Measurements from ENCODE around the gene AGER. TPM values are rescaled to one million over a fixed set of nuclear protein-coding genes. Genes with fewer than 3 reads are reported as not detected.

AGER gene
- total and polyA plus RNA-seq, 2 of the 4 experiments (the other 2 are of a cell fraction) = 0.18 to 4.2 TPM

DNA sequence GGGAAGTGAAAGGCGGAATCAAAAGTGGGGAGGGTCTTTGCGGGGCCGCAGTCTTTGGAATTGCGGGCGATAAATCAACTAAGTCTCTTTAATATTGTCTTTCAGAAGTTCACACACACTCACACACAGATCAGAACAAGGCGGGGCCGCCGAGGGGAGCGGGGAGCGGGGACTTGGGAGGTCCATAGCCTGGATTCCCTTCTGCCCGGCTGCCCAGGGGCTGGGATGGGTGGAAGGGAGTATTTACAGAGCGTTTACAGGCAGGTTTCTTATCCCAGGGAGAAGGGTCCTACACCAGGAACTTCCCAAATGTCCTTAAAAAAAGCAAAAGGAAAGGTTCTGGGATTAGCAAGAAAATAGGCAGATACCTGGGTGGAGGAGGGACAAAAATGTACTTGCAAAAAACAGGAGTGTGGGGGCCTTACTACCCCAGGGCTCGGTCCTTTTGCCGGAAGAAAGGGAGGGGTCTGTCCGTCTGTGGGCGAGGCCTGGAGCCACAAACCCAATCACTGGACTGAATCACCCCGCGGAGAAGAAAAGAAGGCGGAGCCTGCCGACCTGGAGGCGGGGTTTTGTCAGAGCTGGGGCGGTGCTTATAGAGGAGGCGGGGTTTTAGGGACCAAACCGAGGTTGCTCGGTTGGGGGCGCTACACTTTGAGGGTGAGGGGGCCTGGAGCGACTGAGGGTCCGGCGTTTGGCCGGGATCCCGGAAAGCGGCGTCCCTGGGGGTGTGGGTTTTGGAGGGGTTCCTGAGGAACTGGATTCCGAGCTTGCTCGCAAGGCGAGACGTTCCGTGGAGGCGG is 35.6 kb downstream of the AGER start:
- Histone ChIP-seq H3K23ac (ENCODE audit: low read depth, low read length) (no peak overlapping the region), H2BK15ac (ENCODE audit: low read depth, low read length) (no peak overlapping the region), H3K18ac (ENCODE audit: low read depth, low read length) (no peak overlapping the region), H2AK5ac (ENCODE audit: low read depth, low read length) (no peak overlapping the region), H4K5ac (ENCODE audit: low read depth, low read length) (no peak overlapping the region), H3K9me3 (ENCODE audit: control insufficient read depth, insufficient read depth, low read length) (peaks cover 2% of the 10 kb centered on the region; the same call in 1 of the 2 replicates), H2BK5ac (ENCODE audit: low read depth, low read length, poor library complexity, severe bottlenecking) (no peak overlapping the region), H4K20me1 (ENCODE audit: insufficient read depth, low read length) (no peaks in the 10 kb centered on the region), H4K8ac (ENCODE audit: low read depth in 2 of 2, low read length in 2 of 2) (no peak overlapping the region), H3K9ac (ENCODE audit: low read depth, low read length) (no peak overlapping the region), H3K4me3 (ENCODE audit: insufficient read depth, low read depth, low read length) (no peak overlapping the region), H3K27ac (ENCODE audit: insufficient read depth, low read length) (no peak overlapping the region), H2AFZ (replicated peaks; ENCODE audit: low read length, poor library complexity) (no peak overlapping the region), H4K91ac (ENCODE audit: insufficient read depth, low read depth, low read length) (no peak overlapping the region), H3K4me2 (ENCODE audit: low read depth, low read length) (no peak overlapping the region), H3K56ac (ENCODE audit: extremely low read depth, insufficient read depth, low read length) (no peak overlapping the region), H2AK9ac (replicated peaks; ENCODE audit: low read depth, low read length, poor library complexity) (no peak overlapping the region), H3K4me1 (ENCODE audit: control insufficient read depth, insufficient read depth, low read length) (peaks cover 19% of the 10 kb centered on the region), H3K14ac (replicated peaks; ENCODE audit: low read depth, low read length) (no peak overlapping the region), H3K79me1 (ENCODE audit: low read depth in 1 of 2, low read length in 2 of 2) (peaks cover 0 to 11% of the 10 kb centered on the region in 2 experiments; a peak in 1 of 4 replicates), H2BK20ac (ENCODE audit: low read depth, low read length) (no peak overlapping the region), H2BK120ac (ENCODE audit: low read depth, low read length) (no peak overlapping the region), H3K36me3 (ENCODE audit: control insufficient read depth, insufficient read depth, low read length) (peaks cover 2% of the 10 kb centered on the region; the same call in 1 of the 2 replicates), H3K4ac (ENCODE audit: low read depth, low read length) (no peak overlapping the region), H3K27me3 (ENCODE audit: control insufficient read depth, insufficient read depth, low read length) (peaks cover 27% of the 10 kb centered on the region), H3K9me1 (ENCODE audit: insufficient read depth, low read length) (0 out of 2 replicates have a peak, but pooled peaks cover 4% of the 10 kb centered on the region)
- DNase-seq = no peak
- WGBS, 2 experiments (ENCODE audit: extremely low coverage in 2 of 2, insufficient read length in 1 of 2) = 45% methylated on average over 18 of the region's 39 CpGs; no CpG with 5 or more reads in 1 of the 2 experiments
- ChIA-PET CTCF (interaction anchor here (1.3 kb wide), 1 partner anchor 12 kb away, joined by 5 read pairs; no protein-coding TSS in a partner anchor), POLR2A (ENCODE audit: unreplicated experiment) (no interaction called here)
- intact Hi-C loops (cut with micrococcal nuclease) = no loop called here
- dilution Hi-C loops (cut with HindIII; ENCODE audit: low sequenced_read_pairs, unreplicated experiment) = no loop called here
- in situ Hi-C loops (cut with MboI; ENCODE audit: low sequenced_read_pairs) = no loop called here
- no TSS peak for BruUV-seq (replicated peaks)
- ATAC-seq (ENCODE audit: low read depth) = no peak
- TF ChIP-seq RFX5 (IDR thresholded peaks at IDR 0.05; ENCODE audit: low read depth, low read length) (no peak), SMC3 (IDR thresholded peaks at IDR 0.05; ENCODE audit: low read depth, low read length) (no peak), BHLHE40 (IDR thresholded peaks at IDR 0.05; ENCODE audit: low read depth, low read length) (no peak), NFE2L2 (IDR thresholded peaks at IDR 0.05; ENCODE audit: low read depth, low read length) (no peak), POLR2A (IDR thresholded peaks at IDR 0.05; ENCODE audit: low read depth, low read length) (no peak), CEBPB (IDR thresholded peaks at IDR 0.05; ENCODE audit: low read depth, low read length) (no peak), FOS (IDR thresholded peaks at IDR 0.05; ENCODE audit: low read depth, low read length) (no peak), RCOR1 (IDR thresholded peaks at IDR 0.05; ENCODE audit: insufficient replicate concordance, low read length) (no peak), MXI1 (IDR thresholded peaks at IDR 0.05; ENCODE audit: borderline replicate concordance, low read depth, low read length) (no peak), MAZ (IDR thresholded peaks at IDR 0.05; ENCODE audit: borderline replicate concordance, low read depth, low read length) (no peak), MAFK (IDR thresholded peaks at IDR 0.05; ENCODE audit: low read depth, low read length) (no peak), CHD1 (IDR thresholded peaks at IDR 0.05; ENCODE audit: low read depth, low read length) (no peak)
- TF ChIP-seq, protein P1, sequence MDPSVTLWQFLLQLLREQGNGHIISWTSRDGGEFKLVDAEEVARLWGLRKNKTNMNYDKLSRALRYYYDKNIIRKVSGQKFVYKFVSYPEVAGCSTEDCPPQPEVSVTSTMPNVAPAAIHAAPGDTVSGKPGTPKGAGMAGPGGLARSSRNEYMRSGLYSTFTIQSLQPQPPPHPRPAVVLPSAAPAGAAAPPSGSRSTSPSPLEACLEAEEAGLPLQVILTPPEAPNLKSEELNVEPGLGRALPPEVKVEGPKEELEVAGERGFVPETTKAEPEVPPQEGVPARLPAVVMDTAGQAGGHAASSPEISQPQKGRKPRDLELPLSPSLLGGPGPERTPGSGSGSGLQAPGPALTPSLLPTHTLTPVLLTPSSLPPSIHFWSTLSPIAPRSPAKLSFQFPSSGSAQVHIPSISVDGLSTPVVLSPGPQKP (IDR thresholded peaks at IDR 0.05; ENCODE audit: borderline replicate concordance, low read depth, low read length) = no peak
- TF ChIP-seq, protein P2, sequence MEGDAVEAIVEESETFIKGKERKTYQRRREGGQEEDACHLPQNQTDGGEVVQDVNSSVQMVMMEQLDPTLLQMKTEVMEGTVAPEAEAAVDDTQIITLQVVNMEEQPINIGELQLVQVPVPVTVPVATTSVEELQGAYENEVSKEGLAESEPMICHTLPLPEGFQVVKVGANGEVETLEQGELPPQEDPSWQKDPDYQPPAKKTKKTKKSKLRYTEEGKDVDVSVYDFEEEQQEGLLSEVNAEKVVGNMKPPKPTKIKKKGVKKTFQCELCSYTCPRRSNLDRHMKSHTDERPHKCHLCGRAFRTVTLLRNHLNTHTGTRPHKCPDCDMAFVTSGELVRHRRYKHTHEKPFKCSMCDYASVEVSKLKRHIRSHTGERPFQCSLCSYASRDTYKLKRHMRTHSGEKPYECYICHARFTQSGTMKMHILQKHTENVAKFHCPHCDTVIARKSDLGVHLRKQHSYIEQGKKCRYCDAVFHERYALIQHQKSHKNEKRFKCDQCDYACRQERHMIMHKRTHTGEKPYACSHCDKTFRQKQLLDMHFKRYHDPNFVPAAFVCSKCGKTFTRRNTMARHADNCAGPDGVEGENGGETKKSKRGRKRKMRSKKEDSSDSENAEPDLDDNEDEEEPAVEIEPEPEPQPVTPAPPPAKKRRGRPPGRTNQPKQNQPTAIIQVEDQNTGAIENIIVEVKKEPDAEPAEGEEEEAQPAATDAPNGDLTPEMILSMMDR (conservative IDR thresholded peaks at IDR 0.05; ENCODE audit: low read depth, low read length) = no peak
- TF ChIP-seq, protein P3, sequence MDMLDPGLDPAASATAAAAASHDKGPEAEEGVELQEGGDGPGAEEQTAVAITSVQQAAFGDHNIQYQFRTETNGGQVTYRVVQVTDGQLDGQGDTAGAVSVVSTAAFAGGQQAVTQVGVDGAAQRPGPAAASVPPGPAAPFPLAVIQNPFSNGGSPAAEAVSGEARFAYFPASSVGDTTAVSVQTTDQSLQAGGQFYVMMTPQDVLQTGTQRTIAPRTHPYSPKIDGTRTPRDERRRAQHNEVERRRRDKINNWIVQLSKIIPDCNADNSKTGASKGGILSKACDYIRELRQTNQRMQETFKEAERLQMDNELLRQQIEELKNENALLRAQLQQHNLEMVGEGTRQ (IDR thresholded peaks at IDR 0.05; ENCODE audit: low read depth, low read length) = no peak

All from IMR-90 (cell line).